KMS-11 (cell line): ENCODE data around the gene GPATCH1.

Experiments used
- H2AFZ ChIP-seq: fragments of 200-600 bp; sonication (generic); 2 replicates; pipeline ENCODE4 v1.6.1; 2016; ENCODE audit warnings: antibody characterized with exemption, mixed run types, low read depth
- H3K27ac ChIP-seq: fragments of 200-600 bp; sonication (generic); 2 replicates; pipeline ENCODE4 v1.6.1; 2016; ENCODE audit warnings: mild to moderate bottlenecking, mixed run types
- H3K27me3 ChIP-seq: fragments of 200-600 bp; sonication (generic); 2 replicates; pipeline ENCODE4 v1.6.1; 2017; ENCODE audit warnings: mild to moderate bottlenecking, low read depth, mixed run types, moderate library complexity; ENCODE audit not compliant: insufficient read depth
- H3K36me3 ChIP-seq: fragments of 200-600 bp; sonication (generic); 2 replicates; pipeline ENCODE4 v1.6.1; 2017; ENCODE audit warnings: mild to moderate bottlenecking, mixed run types; ENCODE audit not compliant: insufficient read depth
- H3K4me1 ChIP-seq: fragments of 200-600 bp; sonication (generic); 2 replicates; pipeline ENCODE4 v1.6.1; 2016; ENCODE audit warnings: mild to moderate bottlenecking, low read depth, mixed run types; ENCODE audit not compliant: poor library complexity, severe bottlenecking
- H3K4me2 ChIP-seq: fragments of 200-600 bp; sonication (generic); 2 replicates; pipeline ENCODE4 v1.7.0; 2016; ENCODE audit warnings: mild to moderate bottlenecking, mixed run types
- H3K4me3 ChIP-seq: fragments of 200-600 bp; sonication (generic); IDR thresholded peaks from 2 replicates; pipeline ENCODE4 v1.6.1; 2017; ENCODE audit warnings: low read depth, low read length, mixed read lengths; ENCODE audit not compliant: insufficient read depth
- H3K79me2 ChIP-seq: fragments of 200-600 bp; sonication (generic); 2 replicates; pipeline ENCODE4 v1.6.1; 2016; ENCODE audit warnings: low read depth, mixed run types; ENCODE audit not compliant: insufficient read depth
- H3K9ac ChIP-seq: fragments of 200-600 bp; sonication (generic); 2 replicates; pipeline ENCODE4 v1.6.1; 2016; ENCODE audit warnings: mild to moderate bottlenecking, mixed run types
- H4K20me1 ChIP-seq: fragments of 200-600 bp; sonication (generic); 2 replicates; pipeline ENCODE4 v1.6.1; 2016; ENCODE audit warnings: mild to moderate bottlenecking, mixed run types; ENCODE audit not compliant: insufficient read depth
- CTCF ChIP-seq: fragments of 200-600 bp; sonication (generic); conservative IDR thresholded peaks from 2 replicates; pipeline ENCODE4 v1.6.1; 2017; ENCODE audit warnings: low read depth, mild to moderate bottlenecking, antibody characterized with exemption, low read length, moderate library complexity, mixed read lengths

The GPATCH1 gene

GRCh38 chr19:33171916-33172359 lies 91.0 kb downstream of the GPATCH1 start:
- no peak overlapping the region for H3K9ac ChIP-seq
- no peaks in the 10 kb centered on the region for H3K27me3 ChIP-seq
- no peaks in the 10 kb centered on the region for H4K20me1 ChIP-seq
- no peaks in the 10 kb centered on the region for H3K79me2 ChIP-seq
- TF ChIP-seq CTCF = no peak
- H2AFZ ChIP-seq = no peak overlapping the region
- H3K4me2 ChIP-seq = no peak overlapping the region
- H3K4me1 ChIP-seq = peaks cover 5% of the 10 kb centered on the region
- H3K4me3 ChIP-seq = no peak overlapping the region
- H3K27ac ChIP-seq = no peak overlapping the region
- no peaks in the 10 kb centered on the region for H3K36me3 ChIP-seq

GRCh38 chr19:33174186-33174585 lies 93.2 kb downstream of the GPATCH1 start:
- no peaks in the 10 kb centered on the region for H4K20me1 ChIP-seq
- TF ChIP-seq CTCF = no peak
- no peaks in the 10 kb centered on the region for H3K27me3 ChIP-seq
- no peaks in the 10 kb centered on the region for H3K79me2 ChIP-seq
- no peak overlapping the region for H3K9ac ChIP-seq
- no peak overlapping the region for H2AFZ ChIP-seq
- no peak overlapping the region for H3K27ac ChIP-seq
- H3K36me3 ChIP-seq = no peaks in the 10 kb centered on the region
- no peak overlapping the region for H3K4me2 ChIP-seq
- peaks cover 12% of the 10 kb centered on the region for H3K4me1 ChIP-seq
- H3K4me3 ChIP-seq = no peak overlapping the region

- H3K4me1 ChIP-seq = peaks cover 12% of the 10 kb centered on the region
- H3K27me3 ChIP-seq = no peaks in the 10 kb centered on the region
- H2AFZ ChIP-seq = no peak overlapping the region
- TF ChIP-seq CTCF = no peak
- no peaks in the 10 kb centered on the region for H4K20me1 ChIP-seq
- no peaks in the 10 kb centered on the region for H3K79me2 ChIP-seq
- H3K36me3 ChIP-seq = no peaks in the 10 kb centered on the region
- H3K4me2 ChIP-seq = peak overlapping the region; percentile 90
- H3K27ac ChIP-seq = no peak overlapping the region
- peak overlapping the region; percentile 85; the same call in 1 of the 2 replicates for H3K9ac ChIP-seq
- peak overlapping the region; percentile 71 for H3K4me3 ChIP-seq
Measured at GRCh38 chr19:33175156-33175782, 94.3 kb downstream of the GPATCH1 start.

- H3K9ac ChIP-seq = peak overlapping the region; percentile 85
- no peaks in the 10 kb centered on the region for H3K27me3 ChIP-seq
- TF ChIP-seq CTCF = no peak
- no peaks in the 10 kb centered on the region for H4K20me1 ChIP-seq
- no peaks in the 10 kb centered on the region for H3K79me2 ChIP-seq
- H2AFZ ChIP-seq = peak overlapping the region; percentile 82
- peak overlapping the region; percentile 53 for H3K27ac ChIP-seq
- H3K36me3 ChIP-seq = no peaks in the 10 kb centered on the region
- peak overlapping the region; percentile 90 for H3K4me2 ChIP-seq
- H3K4me3 ChIP-seq = peak overlapping the region; percentile 71
- H3K4me1 ChIP-seq = peaks cover 12% of the 10 kb centered on the region
Measured at GRCh38 chr19:33175886-33176669, 95.1 kb downstream of the GPATCH1 start.
